Skeletal muscle cell (primary cell): ENCODE measurements around the gene HYAL3.

Experiments
- DNase-seq: peaks from one replicate; pipeline ENCODE4 v3.0.0-alpha.2; 2010; ENCODE audit warnings: low read depth
- H3K4me3 ChIP-seq: 2 replicates; pipeline ENCODE4 v1.5.1; 2011; ENCODE audit warnings: low read depth, mild to moderate bottlenecking, control low read depth, low read length, moderate library complexity

HYAL3 gene

GRCh38 chr3:50331364-50331907, 32.2 kb upstream of the HYAL3 start:
- H3K4me3 ChIP-seq = no peak overlapping the region
- no peak for DNase-seq

GRCh38 chr3:50330330-50330729, 31.1 kb upstream of the HYAL3 start:
- no peak for DNase-seq
- H3K4me3 ChIP-seq = no peak overlapping the region

GRCh38 chr3:50327943-50328691, 28.9 kb upstream of the HYAL3 start, which contains the start of gene TUSC2:
TUSC2 (minus strand) TSS chr3:50328223; CDS start chr3:50328099, 124 bp downstream.
- H3K4me3 ChIP-seq = peak within 1 kb of the TSS; percentile 94
- peak; percentile 81 for DNase-seq

- DNase-seq = no peak
- H3K4me3 ChIP-seq = peak overlapping the region; percentile 94
These were observed 27.9 kb upstream of the HYAL3 start for GRCh38 chr3:50327129-50327528.

GRCh38 chr3:50326182-50326541, 27.0 kb upstream of the HYAL3 start:
- DNase-seq = no peak
- H3K4me3 ChIP-seq = no peak overlapping the region

- no peak for DNase-seq
These were observed 26.4 kb upstream of the HYAL3 start for GRCh38 chr3:50325497-50326181.

GRCh38 chr3:50325113-50325480, 25.9 kb upstream of the HYAL3 start:
- H3K4me3 ChIP-seq = no peak overlapping the region
- DNase-seq = no peak

More at GRCh38 chr3:50325497-50326181, 26.4 kb upstream of the HYAL3 start:
- H3K4me3 ChIP-seq = no peak overlapping the region

GRCh38 chr3:50324351-50325112, 25.3 kb upstream of the HYAL3 start:
- DNase-seq = peak; percentile 24
- no peak overlapping the region for H3K4me3 ChIP-seq

GRCh38 chr3:50323614-50324199, 24.5 kb upstream of the HYAL3 start:
- H3K4me3 ChIP-seq = no peak overlapping the region
- DNase-seq = no peak

- H3K4me3 ChIP-seq = no peak overlapping the region
These were observed 23.9 kb upstream of the HYAL3 start for GRCh38 chr3:50323092-50323600.

GRCh38 chr3:50322386-50323091, 23.3 kb upstream of the HYAL3 start, which contains the start of gene HYAL2:
HYAL2 (minus strand) TSS chr3:50322745; CDS start chr3:50320489, 2,256 bp downstream.
- peak within 1 kb of the TSS; percentile 80 for H3K4me3 ChIP-seq
- DNase-seq = no peak

More at GRCh38 chr3:50323092-50323600, 23.9 kb upstream of the HYAL3 start:
- no peak for DNase-seq

GRCh38 chr3:50322115-50322385, 22.8 kb upstream of the HYAL3 start:
- H3K4me3 ChIP-seq = peak overlapping the region; percentile 80
- DNase-seq = no peak

- DNase-seq = peak; percentile 65
- peak overlapping the region; percentile 80 for H3K4me3 ChIP-seq
These were observed 22.3 kb upstream of the HYAL3 start for GRCh38 chr3:50321336-50322114.

GRCh38 chr3:50320853-50321335, 21.7 kb upstream of the HYAL3 start:
- no peak for DNase-seq

GRCh38 chr3:50319894-50320625, 20.9 kb upstream of the HYAL3 start:
- DNase-seq = no peak
- peak overlapping the region; percentile 80 for H3K4me3 ChIP-seq

More at GRCh38 chr3:50320853-50321335, 21.7 kb upstream of the HYAL3 start:
- peak overlapping the region; percentile 80 for H3K4me3 ChIP-seq

- DNase-seq = no peak
- H3K4me3 ChIP-seq = no peak overlapping the region
These were observed 20.1 kb upstream of the HYAL3 start for GRCh38 chr3:50319181-50319893.

- no peak for DNase-seq
- H3K4me3 ChIP-seq = no peak overlapping the region
These were observed 19.4 kb upstream of the HYAL3 start for GRCh38 chr3:50318615-50319014.
